NCI-H460 (cell line): ENCODE measurements around the gene DNAJC5. TPM values are rescaled to one million over a fixed set of nuclear protein-coding genes. Genes with fewer than 3 reads are reported as not detected.
"Not testable (repeated sequence)": the region's sequence is repeated elsewhere in the genome, so short reads cannot be mapped to it uniquely, and the experiment has no call there.

Experiments
- DNase-seq: peaks from one replicate; pipeline ENCODE4 v3.0.0-alpha.2; 2016; ENCODE audit warnings: low read depth; ENCODE audit errors: extremely low read depth
- total RNA-seq: library from RNA; depleted of rRNA; stranded (reverse); fragments of >200 nt; shearing (Covaris generic); gene quantifications from 2 replicates; pipeline ENCODE4 v1.2.3, GENCODE V29; 2014

The DNAJC5 gene
- total RNA-seq, 1 experiment from 2014 or later, result 30.7 TPM

GRCh38 chr20:63950701-63951397, 55.9 kb downstream of the DNAJC5 start:
- no peak for DNase-seq

- DNase-seq, result no peak
Observed at GRCh38 chr20:63951398-63952209, 56.7 kb downstream of the DNAJC5 start.

GRCh38 chr20:63952210-63952535, 57.2 kb downstream of the DNAJC5 start:
- DNase-seq, result no peak

GRCh38 chr20:63952769-63953168, 57.8 kb downstream of the DNAJC5 start:
- no peak for DNase-seq

GRCh38 chr20:63953764-63954429, 59.0 kb downstream of the DNAJC5 start:
- DNase-seq, result no peak

GRCh38 chr20:63955281-63955826, 60.4 kb downstream of the DNAJC5 start:
- DNase-seq, result no peak

GRCh38 chr20:63955827-63956663, 61.1 kb downstream of the DNAJC5 start, which contains the start of gene UCKL1:
UCKL1 (minus strand) TSS chr20:63956416; CDS start chr20:63956372, 44 bp downstream.
- DNase-seq, result peak; percentile 79

GRCh38 chr20:63956664-63957003, 61.7 kb downstream of the DNAJC5 start:
- DNase-seq, result no peak

GRCh38 chr20:63957004-63957689, 62.2 kb downstream of the DNAJC5 start:
- peak; percentile 57 for DNase-seq

GRCh38 chr20:63957690-63958441, 62.9 kb downstream of the DNAJC5 start:
- no peak for DNase-seq

- no peak for DNase-seq
Observed at GRCh38 chr20:63958471-63958870, 63.5 kb downstream of the DNAJC5 start.

- DNase-seq, result no peak
Observed at GRCh38 chr20:63958964-63959698, 64.2 kb downstream of the DNAJC5 start.

GRCh38 chr20:63959699-63960075, 64.8 kb downstream of the DNAJC5 start:
- no peak for DNase-seq

GRCh38 chr20:63960654-63961621, 66.0 kb downstream of the DNAJC5 start:
- not testable (repeated sequence) for DNase-seq

GRCh38 chr20:63961664-63962425, 66.9 kb downstream of the DNAJC5 start:
- no peak for DNase-seq
